G401.6 (cell line): Measurements from ENCODE around the gene TAB2.

ENCODE experiments used
- FAIRE-seq: peaks from 2 replicates; lab custom pipeline; 2012; peaks lifted over from hg19 to GRCh38; lab: Jason Lieb, UNC

TAB2 gene, protein sequence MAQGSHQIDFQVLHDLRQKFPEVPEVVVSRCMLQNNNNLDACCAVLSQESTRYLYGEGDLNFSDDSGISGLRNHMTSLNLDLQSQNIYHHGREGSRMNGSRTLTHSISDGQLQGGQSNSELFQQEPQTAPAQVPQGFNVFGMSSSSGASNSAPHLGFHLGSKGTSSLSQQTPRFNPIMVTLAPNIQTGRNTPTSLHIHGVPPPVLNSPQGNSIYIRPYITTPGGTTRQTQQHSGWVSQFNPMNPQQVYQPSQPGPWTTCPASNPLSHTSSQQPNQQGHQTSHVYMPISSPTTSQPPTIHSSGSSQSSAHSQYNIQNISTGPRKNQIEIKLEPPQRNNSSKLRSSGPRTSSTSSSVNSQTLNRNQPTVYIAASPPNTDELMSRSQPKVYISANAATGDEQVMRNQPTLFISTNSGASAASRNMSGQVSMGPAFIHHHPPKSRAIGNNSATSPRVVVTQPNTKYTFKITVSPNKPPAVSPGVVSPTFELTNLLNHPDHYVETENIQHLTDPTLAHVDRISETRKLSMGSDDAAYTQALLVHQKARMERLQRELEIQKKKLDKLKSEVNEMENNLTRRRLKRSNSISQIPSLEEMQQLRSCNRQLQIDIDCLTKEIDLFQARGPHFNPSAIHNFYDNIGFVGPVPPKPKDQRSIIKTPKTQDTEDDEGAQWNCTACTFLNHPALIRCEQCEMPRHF

GRCh38 chr6:149317644-149318571, at the start of gene TAB2:
TAB2 (plus strand) TSS chr6:149317712; CDS start chr6:149369998, 52,286 bp downstream.
- FAIRE-seq: no peak

DNA sequence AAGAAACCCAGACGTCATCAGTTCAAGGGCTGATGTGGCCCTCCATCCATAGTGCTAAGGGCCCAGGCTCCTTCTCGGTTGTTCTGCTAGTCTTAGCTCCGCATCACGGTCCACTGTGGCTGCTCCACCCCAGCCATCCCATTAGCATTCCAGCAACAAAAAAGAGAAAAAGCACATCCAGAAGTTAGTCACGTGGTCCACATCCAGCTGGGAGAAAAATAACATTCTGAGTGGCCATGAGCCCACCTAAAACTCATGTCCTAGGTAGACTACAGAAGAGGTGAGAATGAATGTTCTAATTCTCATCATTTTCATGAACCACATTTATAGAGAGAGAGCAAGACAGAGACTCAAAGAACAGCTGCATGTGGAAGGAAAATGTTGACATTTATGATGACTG, 49.4 kb upstream of the TAB2 start:
- FAIRE-seq: no peak

DNA sequence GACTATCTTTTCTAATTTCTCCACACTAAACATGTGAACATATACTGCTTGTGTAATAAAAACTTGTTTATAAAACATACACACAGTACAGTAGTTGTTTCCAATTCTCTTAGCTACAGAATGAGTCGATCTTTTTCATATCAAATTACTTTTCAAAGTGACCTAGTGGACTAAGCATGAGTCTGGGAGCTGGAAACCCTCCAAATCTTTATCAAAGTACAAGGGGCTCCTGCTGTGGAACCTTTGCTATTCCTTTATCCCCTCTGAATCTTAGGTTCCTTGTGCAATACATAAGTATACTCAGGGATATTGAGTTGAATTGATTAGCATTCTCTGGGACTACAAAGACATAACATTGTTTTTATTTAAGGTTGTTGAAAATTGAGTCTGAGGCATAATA, 48.7 kb upstream of the TAB2 start:
- no peak for FAIRE-seq

- no peak for FAIRE-seq
These were observed 46.9 kb upstream of the TAB2 start for GRCh38 chr6:149270616-149271015.

- FAIRE-seq: no peak
These were observed 45.9 kb upstream of the TAB2 start for GRCh38 chr6:149271348-149272340.

DNA sequence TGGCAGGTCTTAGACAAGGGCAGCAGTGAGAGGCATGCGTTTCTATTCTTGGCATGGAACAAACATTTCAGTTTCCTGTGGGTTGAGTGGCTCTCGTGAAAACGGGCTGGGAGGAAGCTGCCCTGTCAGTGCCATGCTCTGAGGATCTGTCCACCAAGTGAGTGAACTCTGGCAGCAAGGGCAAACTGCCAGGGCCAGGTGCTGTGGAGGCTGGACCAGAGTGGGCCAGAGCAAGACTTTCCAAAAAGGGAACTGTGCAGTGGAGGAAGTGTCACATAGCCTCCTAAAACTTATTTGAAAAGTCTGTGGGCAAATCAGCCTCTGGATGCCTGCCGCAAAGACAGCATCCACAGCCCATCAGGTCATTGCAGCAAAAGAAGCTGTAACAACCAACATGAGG, 44.2 kb upstream of the TAB2 start:
- FAIRE-seq: no peak

- no peak for FAIRE-seq
These were observed 41.9 kb upstream of the TAB2 start for GRCh38 chr6:149275621-149276020.

- FAIRE-seq: no peak
These were observed 39.9 kb upstream of the TAB2 start for GRCh38 chr6:149277621-149278020.

DNA sequence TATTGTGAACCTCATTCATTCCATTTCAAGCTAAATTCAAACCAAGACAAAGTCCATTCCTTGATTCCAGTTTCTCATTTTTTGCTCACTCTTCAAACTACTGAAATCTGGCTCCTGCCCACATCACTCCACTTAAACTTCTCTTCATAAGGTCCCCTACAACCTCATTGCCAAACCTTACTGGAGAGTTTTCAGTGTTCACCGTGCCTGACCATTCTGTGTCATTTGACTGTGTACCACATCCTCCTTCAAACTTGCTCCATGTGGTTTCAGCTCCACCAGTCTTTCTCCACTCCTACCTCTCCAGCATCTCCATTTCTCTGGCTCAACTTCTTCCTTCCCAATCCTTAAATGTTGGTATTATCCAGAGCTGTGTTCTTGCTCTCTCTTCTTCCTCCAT, 38.5 kb upstream of the TAB2 start:
- no peak for FAIRE-seq

DNA sequence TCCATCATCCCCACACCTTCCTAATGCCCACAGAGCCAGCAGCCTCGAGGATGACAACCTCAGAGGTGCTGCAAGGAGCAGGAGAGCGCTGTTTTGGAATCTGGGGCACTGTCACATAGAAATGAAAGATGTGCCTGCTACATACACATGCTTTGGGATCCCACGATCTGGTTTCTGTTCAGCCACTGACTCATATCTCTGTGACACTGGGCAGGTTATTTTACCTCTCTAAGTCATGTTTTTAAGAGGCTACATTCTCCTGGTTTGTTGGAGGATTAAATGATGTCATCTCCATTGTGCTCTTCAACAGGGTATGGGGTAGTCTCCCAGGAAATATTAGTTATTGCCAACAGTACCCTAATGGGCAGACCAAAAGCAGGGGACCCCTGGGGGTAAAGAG, 32.6 kb upstream of the TAB2 start:
- FAIRE-seq: no peak

GRCh38 chr6:149285626-149286025, 31.9 kb upstream of the TAB2 start:
- no peak for FAIRE-seq

- FAIRE-seq: no peak
These were observed 30.6 kb upstream of the TAB2 start for GRCh38 chr6:149286905-149287304.

DNA sequence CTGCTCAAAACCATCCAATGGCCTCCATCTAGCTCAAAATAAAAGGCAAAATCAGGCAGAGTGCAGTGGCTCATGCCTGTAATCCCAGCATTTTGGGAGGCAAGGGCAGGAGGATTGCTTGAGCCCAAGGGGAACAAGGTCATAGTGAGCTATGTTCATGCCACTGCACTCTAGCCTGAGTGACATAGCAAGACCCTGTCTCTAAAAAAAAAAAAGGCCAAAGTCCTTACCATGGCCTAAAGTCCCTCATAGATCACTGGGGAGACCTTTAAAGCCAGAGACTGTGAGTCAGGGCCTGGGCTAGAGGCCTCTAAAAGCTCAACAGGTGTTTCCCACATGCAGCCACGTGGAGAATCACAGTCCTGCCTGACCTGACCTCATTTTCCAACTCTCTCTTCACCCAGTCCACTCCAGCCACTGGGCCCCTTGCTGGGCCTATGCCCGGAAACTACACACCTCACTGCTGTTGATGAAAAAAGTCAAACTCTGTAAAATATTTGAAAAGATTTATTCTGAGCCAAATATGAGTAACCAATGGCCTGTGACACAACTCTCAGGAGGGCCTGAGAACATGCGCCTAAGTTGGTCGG, 28.2 kb upstream of the TAB2 start:
- no peak for FAIRE-seq

DNA sequence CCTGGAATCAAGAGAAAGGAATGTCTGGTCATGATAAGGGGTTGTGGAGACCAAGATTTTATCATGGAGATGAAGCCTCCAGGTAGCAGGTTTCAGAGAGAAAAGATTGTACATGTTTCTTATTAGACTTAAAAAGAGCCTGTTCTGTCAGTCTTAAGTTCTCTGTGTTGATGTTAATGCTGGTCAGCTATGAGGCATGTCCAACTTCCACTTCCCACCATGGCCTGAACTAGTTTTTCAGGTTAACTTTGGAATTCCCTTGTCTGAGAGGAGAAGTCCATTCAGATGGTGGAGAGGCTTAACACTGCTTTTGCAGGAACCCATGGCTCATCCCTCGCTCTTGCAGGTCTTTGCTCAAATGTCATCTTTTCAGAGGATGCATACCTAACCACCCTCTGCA, 27.5 kb upstream of the TAB2 start:
- FAIRE-seq: no peak

- FAIRE-seq: no peak
These were observed 24.3 kb upstream of the TAB2 start for GRCh38 chr6:149293244-149293643.

GRCh38 chr6:149300563-149300962, 16.9 kb upstream of the TAB2 start:
- no peak for FAIRE-seq

GRCh38 chr6:149302723-149303122, 14.8 kb upstream of the TAB2 start:
- no peak for FAIRE-seq

DNA sequence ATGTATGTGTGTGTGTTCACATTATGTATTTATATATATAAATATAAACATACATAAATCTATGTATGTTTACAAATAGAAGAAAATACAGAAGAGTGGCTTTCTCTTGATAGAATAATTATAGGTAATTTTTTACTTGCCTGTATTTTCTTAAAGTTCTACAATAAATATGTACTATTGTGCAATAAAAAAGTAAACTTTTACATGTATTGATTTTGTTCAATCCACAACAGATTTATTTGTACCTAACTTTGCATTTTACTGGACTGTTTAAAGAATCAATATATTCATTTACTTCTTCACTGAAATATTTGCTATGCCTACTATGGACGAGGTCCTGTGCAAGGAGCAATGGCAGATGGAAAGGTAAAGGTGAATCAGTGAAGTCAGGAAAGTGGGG, 14.0 kb upstream of the TAB2 start:
- no peak for FAIRE-seq

DNA sequence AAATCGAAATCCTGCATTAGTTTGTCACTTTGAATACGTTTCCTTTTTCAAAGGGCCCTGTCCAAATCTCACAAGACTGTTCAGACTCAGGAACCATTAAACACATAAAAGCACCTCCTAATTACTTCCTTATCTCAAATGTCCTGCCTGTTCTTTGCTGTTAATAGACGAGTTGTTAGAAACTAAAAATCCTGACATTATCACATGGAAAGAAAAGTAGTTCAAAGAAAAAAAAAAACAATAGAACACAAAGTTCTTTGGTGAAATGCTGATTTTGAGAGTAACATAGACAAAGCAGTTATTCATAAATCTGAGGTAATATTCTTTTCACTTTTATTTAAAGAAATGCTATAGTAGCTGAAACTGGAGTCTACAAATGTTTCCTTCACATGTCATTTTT, 12.1 kb upstream of the TAB2 start:
- no peak for FAIRE-seq

GRCh38 chr6:149306967-149307366, 10.5 kb upstream of the TAB2 start:
- no peak for FAIRE-seq

DNA sequence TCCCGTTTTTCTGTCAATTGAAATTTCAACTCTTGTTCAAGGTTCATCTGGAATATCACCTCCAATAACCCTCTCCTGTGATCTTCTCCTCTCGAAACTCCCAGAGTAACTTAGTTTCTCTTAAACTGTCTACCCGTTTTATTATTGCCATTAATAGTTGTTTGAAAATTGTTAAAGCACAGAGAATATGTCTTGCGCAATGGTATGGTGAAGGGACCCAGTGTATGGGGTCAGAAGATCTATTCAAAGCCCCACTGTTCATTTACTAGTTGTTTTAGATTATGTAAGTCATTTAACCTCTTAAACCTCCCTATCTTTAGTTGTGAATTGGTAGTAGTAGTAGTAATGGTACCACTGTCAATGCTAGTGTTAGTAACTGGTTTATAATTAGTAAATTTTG, 6.2 kb upstream of the TAB2 start:
- no peak for FAIRE-seq
